ENCODE measurements around the gene CNTNAP5.

DNA sequence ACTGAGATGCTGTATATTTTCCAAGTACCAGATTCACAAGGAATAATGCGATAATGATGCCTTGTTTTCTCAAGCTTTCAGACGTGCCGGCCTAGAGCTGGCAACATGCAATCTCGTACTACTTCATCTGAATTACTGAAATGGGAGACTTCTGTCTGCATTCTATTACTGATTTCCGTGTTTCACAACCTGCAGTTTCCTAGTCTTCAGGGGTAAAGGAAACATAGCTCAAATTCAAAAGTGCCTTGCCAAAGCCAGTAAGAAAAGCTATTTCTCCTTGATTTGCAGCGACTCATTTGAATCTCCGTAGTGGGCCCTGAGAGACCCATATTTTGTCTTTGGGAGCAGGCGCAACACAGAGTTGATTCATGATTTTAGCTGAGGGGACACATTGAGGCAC, 289.0 kb downstream of the CNTNAP5 start:
- TF ChIP-seq ZNF24 (IDR thresholded peaks at IDR 0.05) (no peak), POLR2A (IDR thresholded peaks at IDR 0.05; ENCODE audit: insufficient read depth in 1 of 2, low read depth in 2 of 2, low read length in 2 of 2) (no peak), ZNF83 (CRISPR knock-in tag; IDR thresholded peaks at IDR 0.05; ENCODE audit: borderline replicate concordance) (no peak), NFYB (CRISPR knock-in tag; IDR thresholded peaks at IDR 0.05) (no peak), ZNF225 (CRISPR knock-in tag; IDR thresholded peaks at IDR 0.05) (no peak), RFX5 (IDR thresholded peaks at IDR 0.05; ENCODE audit: low read depth, low read length) (no peak), EP300 (IDR thresholded peaks at IDR 0.05; ENCODE audit: low read depth in 2 of 2, low read length in 2 of 2) (no peak), EP300 (CRISPR knock-in tag; IDR thresholded peaks at IDR 0.05; ENCODE audit: borderline replicate concordance) (no peak), JUND (CRISPR knock-in tag; IDR thresholded peaks at IDR 0.05) (no peak), MAZ (IDR thresholded peaks at IDR 0.05; ENCODE audit: borderline replicate concordance, low read depth, low read length) (no peak), MAZ (CRISPR knock-in tag; IDR thresholded peaks at IDR 0.05; ENCODE audit: low read depth) (no peak)
- TF ChIP-seq, protein P1, sequence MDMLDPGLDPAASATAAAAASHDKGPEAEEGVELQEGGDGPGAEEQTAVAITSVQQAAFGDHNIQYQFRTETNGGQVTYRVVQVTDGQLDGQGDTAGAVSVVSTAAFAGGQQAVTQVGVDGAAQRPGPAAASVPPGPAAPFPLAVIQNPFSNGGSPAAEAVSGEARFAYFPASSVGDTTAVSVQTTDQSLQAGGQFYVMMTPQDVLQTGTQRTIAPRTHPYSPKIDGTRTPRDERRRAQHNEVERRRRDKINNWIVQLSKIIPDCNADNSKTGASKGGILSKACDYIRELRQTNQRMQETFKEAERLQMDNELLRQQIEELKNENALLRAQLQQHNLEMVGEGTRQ (IDR thresholded peaks at IDR 0.05; ENCODE audit: low read depth, low read length) = no peak
- TF ChIP-seq, protein P1 (CRISPR knock-in tag; IDR thresholded peaks at IDR 0.05; ENCODE audit: borderline replicate concordance) = no peak
